ENCODE data around the gene CPA2.

- TF ChIP-seq POLR2A (IDR thresholded peaks at IDR 0.05; ENCODE audit: low read depth, low read length) (no peak), TAF1 (IDR thresholded peaks at IDR 0.05; ENCODE audit: low read depth, low read length) (no peak), POLR2AphosphoS5 (IDR thresholded peaks at IDR 0.05; ENCODE audit: low read depth, low read length) (no peak), POU2F2 (IDR thresholded peaks at IDR 0.05; ENCODE audit: low read depth, low read length) (no peak), SPI1 (IDR thresholded peaks at IDR 0.05; ENCODE audit: low read depth, low read length) (no peak), PAX5 (IDR thresholded peaks at IDR 0.05; ENCODE audit: insufficient read depth, low read length, severe bottlenecking) (no peak)
Observed at GRCh38 chr7:130263130-130263529, 3.5 kb upstream of the CPA2 start.
